Psoas muscle (tissue), 8 donors: Measurements from ENCODE around the gene ZNF618. TPM values are rescaled to one million over a fixed set of nuclear protein-coding genes. Genes with fewer than 3 reads are reported as not detected.

Source experiments
- ATAC-seq, 4 donors: fragments of 200-7000 bp; cut with Tn5 transposase; one replicate each; pipeline ENCODE4 v1.9.1; 2020; ENCODE audit warnings: moderate library complexity in 3 of 4, mild to moderate bottlenecking in 2 of 4
- DNase-seq, 2 donors: peaks; one replicate each; pipeline ENCODE4 v3.0.0-alpha.2; 2020
- H3K27ac ChIP-seq: fragments of 200-600 bp; one replicate; pipeline ENCODE4 v1.8.0; 2022
- H3K27me3 ChIP-seq, 3 donors: fragments of 200-600 bp in 1 of 3; one replicate each; pipeline versions ENCODE4 v1.6.1 to v1.8.0; 2013 to 2022; ENCODE audit warnings: low read length in 2 of 3, mild to moderate bottlenecking in 2 of 3, moderate library complexity in 1 of 3; ENCODE audit not compliant: insufficient read depth in 3 of 3
- H3K36me3 ChIP-seq, 2 donors: fragments of 200-600 bp in 1 of 2; one replicate each; pipeline versions ENCODE4 v1.6.1 to v1.8.0; 2013 to 2022; ENCODE audit warnings: low read depth in 1 of 2, mild to moderate bottlenecking in 1 of 2, moderate library complexity in 1 of 2; ENCODE audit not compliant: insufficient read depth in 1 of 2
- H3K4me1 ChIP-seq: fragments of 200-600 bp; one replicate; pipeline ENCODE4 v1.8.0; 2022
- H3K4me3 ChIP-seq: fragments of 200-600 bp; one replicate; pipeline ENCODE4 v1.8.0; 2022; ENCODE audit warnings: mild to moderate bottlenecking
- H3K9me3 ChIP-seq: fragments of 200-600 bp; one replicate; pipeline ENCODE4 v1.8.0; 2022
- CTCF ChIP-seq: fragments of 200-600 bp; IDR thresholded peaks from one replicate; pipeline ENCODE4 v1.8.0; 2022; ENCODE audit warnings: antibody characterized with exemption
- WGBS, 3 donors: extraction: QIAGEN DNeasy Blood & Tissue Kit; methylation state at CpG; one replicate each; pipeline versions ENCODE4 v1.1.6 to v1.1.7; 2013; 5-methylcytosine and 5-hydroxymethylcytosine counted together
- intact Hi-C, 2 donors: fragments of 100-400 bp; cut with DNase I; formaldehyde crosslinking; loops; one replicate each; pipeline versions ENCODE4 v1.11.0 to v1.14.2; 2022
- polyA plus RNA-seq, 3 donors: library from polyadenylated mRNA; stranded (reverse); fragments of 200-250 nt; gene quantifications; one replicate each; pipeline ENCODE4 v1.2.3, GENCODE V29; 2013
- total RNA-seq, 4 donors: library from RNA; stranded (reverse); fragmentation: NEBNext Ultra II Directional in 2 of 4; extraction: Animal tissue kit (Norgen Biotek cat#: 25700) in 2 of 4; gene quantifications; one replicate each; pipeline versions ENCODE4 v1.2.1 to v1.2.4, GENCODE V29; 2021 to 2023
- donor health status: healthy with polysubstance abuse.
- donor health status: DM: no; HTN: no; CAD: no; lungs with moderate emphysema.
- donor health status: Bipolar disorder and iron deficiency.
- donor health status: healthy.
- donor health status: DM: yes; HTN: yes; CAD: no.
- donor health status: DM: no; HTN: no; CAD: no.
- donor health status: DM: no; HTN: no; CAD: no.
- donor health status: DM: yes; HTN: yes; CAD: no.

The ZNF618 gene
- total and polyA plus RNA-seq, 7 donors: 0.31 to 2.7 (median 1.2) TPM

- H3K4me3 ChIP-seq: no peak overlapping the region
- DNase-seq (no peak), ATAC-seq (no peak)
- no peak for TF ChIP-seq CTCF
- H3K27ac ChIP-seq: no peak overlapping the region
- intact Hi-C loops: no loop called here
- 75 to 77% (median 76%) methylated on average over 7 of the region's 7 CpGs for WGBS, 3 donors
- H3K27me3 ChIP-seq: no peaks in the 10 kb centered on the region
- H3K9me3 ChIP-seq: no peaks in the 10 kb centered on the region
- peaks cover 11% of the 10 kb centered on the region for H3K4me1 ChIP-seq
- H3K36me3 ChIP-seq: no peaks in the 10 kb centered on the region
Measured at GRCh38 chr9:114057161-114057885, 181.2 kb downstream of the ZNF618 start.

- Histone ChIP-seq H3K4me3 (no peak overlapping the region), H3K27ac (no peak overlapping the region), H3K36me3 (no peaks in the 10 kb centered on the region), H3K9me3 (no peaks in the 10 kb centered on the region), H3K4me1 (peaks cover 11% of the 10 kb centered on the region), H3K27me3 (peaks cover 0 to 4% (median 0%) of the 10 kb centered on the region in 3 donors)
- no peak for ATAC-seq
- TF ChIP-seq CTCF: no peak
- intact Hi-C loops: no loop called here
- 77 to 79% (median 79%) methylated on average over 4 of the region's 4 CpGs for WGBS, 3 donors
- no peak for DNase-seq
Measured at GRCh38 chr9:114058688-114059046, 182.6 kb downstream of the ZNF618 start.

DNA sequence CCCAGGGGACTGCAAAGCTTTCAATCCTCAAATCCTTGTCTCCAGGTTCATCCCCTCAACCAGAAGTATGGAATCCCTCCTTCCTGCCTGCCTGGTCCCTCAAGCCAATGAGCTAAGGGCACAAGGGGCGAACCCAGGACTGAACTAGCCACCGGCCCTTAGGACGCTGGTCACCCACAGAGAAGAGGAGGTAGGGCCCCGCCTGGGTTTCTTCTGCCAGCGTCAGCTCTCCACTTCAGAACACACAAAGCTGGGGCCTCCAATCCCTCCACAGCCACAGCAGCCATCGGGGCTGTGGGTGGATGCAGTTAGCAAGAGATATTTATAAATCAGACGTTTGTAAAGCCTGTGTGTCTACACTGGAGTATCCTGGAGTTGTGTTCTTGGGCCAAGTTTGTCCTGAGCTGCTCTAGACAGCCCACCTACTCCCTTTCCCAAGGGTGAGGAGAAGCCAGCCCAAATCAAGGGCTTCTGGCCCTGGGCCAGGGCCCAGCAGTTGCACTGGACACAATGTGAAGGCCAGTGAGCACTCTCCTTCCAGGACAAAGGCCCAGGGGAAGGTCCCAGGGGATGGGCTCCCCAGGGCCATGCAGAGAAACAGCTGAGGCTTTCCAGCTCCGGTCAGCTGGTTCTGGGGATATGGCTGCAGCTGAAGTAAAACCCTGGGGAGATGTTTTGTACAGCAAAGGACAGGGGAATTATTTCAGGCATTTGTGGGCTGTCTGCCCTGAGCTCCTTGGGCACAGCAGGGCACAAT is 183.1 kb downstream of the ZNF618 start:
- H3K9me3 ChIP-seq: no peaks in the 10 kb centered on the region
- no peaks in the 10 kb centered on the region for H3K36me3 ChIP-seq
- DNase-seq (peak in 1 of 2 donors; percentile 45), ATAC-seq (peak in 2 of 4 donors; percentile 32 to 57)
- peaks cover 0 to 4% (median 0%) of the 10 kb centered on the region in 3 donors for H3K27me3 ChIP-seq
- H3K4me1 ChIP-seq: peaks cover 11% of the 10 kb centered on the region
- H3K27ac ChIP-seq: no peak overlapping the region
- no peak overlapping the region for H3K4me3 ChIP-seq
- no peak for TF ChIP-seq CTCF
- intact Hi-C loops: no loop called here
- 50 to 52% (median 50%) methylated on average over 8 of the region's 8 CpGs for WGBS, 3 donors

DNA sequence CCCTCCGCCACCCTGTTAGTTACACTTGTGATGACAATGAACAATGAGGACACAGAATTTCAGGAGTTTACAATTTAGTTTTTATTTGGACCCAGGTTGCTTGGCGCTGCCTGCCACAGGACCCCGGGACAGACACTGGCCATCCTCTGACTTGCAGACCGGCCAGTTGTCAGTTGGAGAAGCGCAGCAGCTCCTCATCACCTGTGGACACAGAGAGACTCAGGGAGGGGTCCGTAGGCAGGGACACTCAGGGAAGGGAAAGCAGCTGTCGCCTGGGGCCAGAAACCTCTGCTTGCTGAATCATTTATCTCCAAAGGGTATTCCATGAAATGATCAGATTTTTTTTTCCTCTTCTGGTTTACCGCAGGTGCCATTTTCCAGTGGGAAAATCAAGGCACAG is 184.0 kb downstream of the ZNF618 start:
- 60 to 73% (median 61%) methylated on average over 8 of the region's 8 CpGs for WGBS, 3 donors
- intact Hi-C loops: no loop called here
- peaks cover 0 to 4% (median 0%) of the 10 kb centered on the region in 3 donors for H3K27me3 ChIP-seq
- no peaks in the 10 kb centered on the region for H3K9me3 ChIP-seq
- H3K4me3 ChIP-seq: no peak overlapping the region
- ATAC-seq: no peak
- no peaks in the 10 kb centered on the region for H3K36me3 ChIP-seq
- H3K27ac ChIP-seq: no peak overlapping the region
- DNase-seq: no peak
- peaks cover 11% of the 10 kb centered on the region for H3K4me1 ChIP-seq
- no peak for TF ChIP-seq CTCF
